HEK293 (cell line): ENCODE data around the gene WDR64.

Source experiments
- RBAK ChIP-seq: fragments of 450-650 bp; formaldehyde crosslinking; IDR thresholded peaks from 2 replicates; pipeline ENCODE4 v1.5.1; 2016; ENCODE audit warnings: missing biosample characterization, missing genetic modification characterization
- ZBTB8A ChIP-seq: fragments of 450-650 bp; formaldehyde crosslinking; IDR thresholded peaks from 2 replicates; pipeline ENCODE4 v1.5.1; 2016; ENCODE audit warnings: missing biosample characterization, missing genetic modification characterization
- ZFHX2 ChIP-seq: fragments of 450-650 bp; formaldehyde crosslinking; conservative IDR thresholded peaks from 2 replicates; pipeline ENCODE4 v1.5.1; 2016; ENCODE audit warnings: missing biosample characterization, missing genetic modification characterization
- ZFP3 ChIP-seq: fragments of 450-650 bp; formaldehyde crosslinking; IDR thresholded peaks from 2 replicates; pipeline ENCODE4 v1.5.1; 2016; ENCODE audit warnings: low read depth, missing biosample characterization, missing genetic modification characterization
- ZNF274 ChIP-seq, 2 experiments: fragments of 200-500 bp in 1 of 2; fragments of 450-650 bp in 1 of 2; sonication (Bioruptor generic) in 1 of 2; formaldehyde crosslinking in 1 of 2; IDR thresholded peaks; 2 replicates each; pipeline versions ENCODE4 v1.5.1 to v1.6.1; 2014 to 2016; ENCODE audit warnings: borderline replicate concordance in 1 of 2, inconsistent platforms in 1 of 2, low read length in 1 of 2, missing biosample characterization in 1 of 2, missing genetic modification characterization in 1 of 2
- ZNF660 ChIP-seq: fragments of 450-650 bp; IDR thresholded peaks from 2 replicates; pipeline ENCODE4 v1.5.1; 2018; ENCODE audit warnings: missing biosample characterization, mild to moderate bottlenecking, missing genetic modification characterization
- ZNF777 ChIP-seq: fragments of 450-650 bp; formaldehyde crosslinking; IDR thresholded peaks from 2 replicates; pipeline ENCODE4 v1.5.1; 2017; ENCODE audit warnings: missing biosample characterization, missing genetic modification characterization, borderline replicate concordance
- ZNF792 ChIP-seq: fragments of 450-650 bp; formaldehyde crosslinking; IDR thresholded peaks from 2 replicates; pipeline ENCODE4 v1.5.1; 2016; ENCODE audit warnings: missing biosample characterization, missing genetic modification characterization
- TF ChIP-seq, protein P1 (sequence below): fragments of 450-650 bp; formaldehyde crosslinking; IDR thresholded peaks from 2 replicates; pipeline ENCODE4 v1.5.1; 2017; ENCODE audit warnings: missing biosample characterization, missing genetic modification characterization
- TF ChIP-seq, protein P2 (sequence below): fragments of 450-650 bp; formaldehyde crosslinking; IDR thresholded peaks from 2 replicates; pipeline ENCODE4 v1.5.1; 2016; ENCODE audit warnings: missing biosample characterization, missing genetic modification characterization
- TF ChIP-seq, protein P3 (sequence below): sonication (generic); formaldehyde crosslinking; IDR thresholded peaks from 2 replicates; pipeline ENCODE4 v1.8.1; 2022; ENCODE audit warnings: mild to moderate bottlenecking, moderate library complexity, missing genetic modification reagents

DNA sequence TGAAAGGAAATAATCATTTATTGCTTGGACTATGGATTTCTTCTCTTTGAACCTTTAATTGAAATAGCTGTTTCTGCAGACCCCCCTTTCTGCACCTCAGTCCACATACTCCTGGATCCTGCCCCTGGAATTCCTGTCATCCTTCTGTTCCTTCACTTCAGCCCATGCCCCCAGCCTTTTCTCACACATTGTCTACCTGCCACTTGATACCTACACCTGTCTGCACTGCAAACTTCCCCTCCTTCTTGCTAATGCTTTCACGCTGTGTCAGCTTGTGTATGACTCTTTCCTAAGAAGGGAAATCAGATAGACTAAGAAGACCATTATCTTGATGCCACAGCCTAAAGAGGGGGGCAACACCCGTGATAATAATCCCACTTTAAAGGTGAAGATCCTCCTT is 115.7 kb downstream of the WDR64 start:
- TF ChIP-seq ZFP3 (tag by site-specific recombination) (no peak), ZNF660 (tag by site-specific recombination) (no peak), ZNF274 (IDR thresholded peaks at IDR 0.05; ENCODE audit: low read length) (no peak), ZNF274 (tag by site-specific recombination; IDR thresholded peaks at IDR 0.05; ENCODE audit: borderline replicate concordance) (no peak), RBAK (tag by site-specific recombination) (no peak), ZFHX2 (no peak), ZBTB8A (tag by site-specific recombination) (no peak), ZNF792 (tag by site-specific recombination) (no peak), ZNF777 (tag by site-specific recombination) (no peak)
- TF ChIP-seq, protein P1, sequence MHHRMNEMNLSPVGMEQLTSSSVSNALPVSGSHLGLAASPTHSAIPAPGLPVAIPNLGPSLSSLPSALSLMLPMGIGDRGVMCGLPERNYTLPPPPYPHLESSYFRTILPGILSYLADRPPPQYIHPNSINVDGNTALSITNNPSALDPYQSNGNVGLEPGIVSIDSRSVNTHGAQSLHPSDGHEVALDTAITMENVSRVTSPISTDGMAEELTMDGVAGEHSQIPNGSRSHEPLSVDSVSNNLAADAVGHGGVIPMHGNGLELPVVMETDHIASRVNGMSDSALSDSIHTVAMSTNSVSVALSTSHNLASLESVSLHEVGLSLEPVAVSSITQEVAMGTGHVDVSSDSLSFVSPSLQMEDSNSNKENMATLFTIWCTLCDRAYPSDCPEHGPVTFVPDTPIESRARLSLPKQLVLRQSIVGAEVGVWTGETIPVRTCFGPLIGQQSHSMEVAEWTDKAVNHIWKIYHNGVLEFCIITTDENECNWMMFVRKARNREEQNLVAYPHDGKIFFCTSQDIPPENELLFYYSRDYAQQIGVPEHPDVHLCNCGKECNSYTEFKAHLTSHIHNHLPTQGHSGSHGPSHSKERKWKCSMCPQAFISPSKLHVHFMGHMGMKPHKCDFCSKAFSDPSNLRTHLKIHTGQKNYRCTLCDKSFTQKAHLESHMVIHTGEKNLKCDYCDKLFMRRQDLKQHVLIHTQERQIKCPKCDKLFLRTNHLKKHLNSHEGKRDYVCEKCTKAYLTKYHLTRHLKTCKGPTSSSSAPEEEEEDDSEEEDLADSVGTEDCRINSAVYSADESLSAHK (tag by site-specific recombination), result no peak
- TF ChIP-seq, protein P2, sequence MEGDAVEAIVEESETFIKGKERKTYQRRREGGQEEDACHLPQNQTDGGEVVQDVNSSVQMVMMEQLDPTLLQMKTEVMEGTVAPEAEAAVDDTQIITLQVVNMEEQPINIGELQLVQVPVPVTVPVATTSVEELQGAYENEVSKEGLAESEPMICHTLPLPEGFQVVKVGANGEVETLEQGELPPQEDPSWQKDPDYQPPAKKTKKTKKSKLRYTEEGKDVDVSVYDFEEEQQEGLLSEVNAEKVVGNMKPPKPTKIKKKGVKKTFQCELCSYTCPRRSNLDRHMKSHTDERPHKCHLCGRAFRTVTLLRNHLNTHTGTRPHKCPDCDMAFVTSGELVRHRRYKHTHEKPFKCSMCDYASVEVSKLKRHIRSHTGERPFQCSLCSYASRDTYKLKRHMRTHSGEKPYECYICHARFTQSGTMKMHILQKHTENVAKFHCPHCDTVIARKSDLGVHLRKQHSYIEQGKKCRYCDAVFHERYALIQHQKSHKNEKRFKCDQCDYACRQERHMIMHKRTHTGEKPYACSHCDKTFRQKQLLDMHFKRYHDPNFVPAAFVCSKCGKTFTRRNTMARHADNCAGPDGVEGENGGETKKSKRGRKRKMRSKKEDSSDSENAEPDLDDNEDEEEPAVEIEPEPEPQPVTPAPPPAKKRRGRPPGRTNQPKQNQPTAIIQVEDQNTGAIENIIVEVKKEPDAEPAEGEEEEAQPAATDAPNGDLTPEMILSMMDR (tag by site-specific recombination), result no peak
- TF ChIP-seq, protein P3, sequence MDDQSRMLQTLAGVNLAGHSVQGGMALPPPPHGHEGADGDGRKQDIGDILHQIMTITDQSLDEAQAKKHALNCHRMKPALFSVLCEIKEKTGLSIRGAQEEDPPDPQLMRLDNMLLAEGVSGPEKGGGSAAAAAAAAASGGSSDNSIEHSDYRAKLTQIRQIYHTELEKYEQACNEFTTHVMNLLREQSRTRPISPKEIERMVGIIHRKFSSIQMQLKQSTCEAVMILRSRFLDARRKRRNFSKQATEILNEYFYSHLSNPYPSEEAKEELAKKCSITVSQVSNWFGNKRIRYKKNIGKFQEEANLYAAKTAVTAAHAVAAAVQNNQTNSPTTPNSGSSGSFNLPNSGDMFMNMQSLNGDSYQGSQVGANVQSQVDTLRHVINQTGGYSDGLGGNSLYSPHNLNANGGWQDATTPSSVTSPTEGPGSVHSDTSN (CRISPR knock-in tag), result no peak
